GM21423 (cell line): ENCODE results near the gene FOXL1.
"Not testable (repeated sequence)": the region's sequence is repeated elsewhere in the genome, so short reads cannot be mapped to it uniquely, and the experiment has no call there.

ENCODE experiments used
- ATAC-seq: cut with Tn5 transposase; IDR thresholded peaks from one replicate; pipeline ENCODE4 v1.9.1; 2021; ENCODE audit warnings: mild to moderate bottlenecking, moderate library complexity; ENCODE audit not compliant: unreplicated experiment

Gene FOXL1

GRCh38 chr16:86579268-86580062 is 1.1 kb downstream of the FOXL1 start:
- no peak for ATAC-seq

- ATAC-seq = no peak
Measured at GRCh38 chr16:86580063-86580790, 1.9 kb downstream of the FOXL1 start.

GRCh38 chr16:86580791-86581170 is 2.4 kb downstream of the FOXL1 start:
- no peak for ATAC-seq

- ATAC-seq = no peak
Measured at GRCh38 chr16:86581458-86581857, 3.1 kb downstream of the FOXL1 start.

GRCh38 chr16:86584071-86584685 is 5.8 kb downstream of the FOXL1 start:
- ATAC-seq = no peak

GRCh38 chr16:86584726-86585721 is 6.7 kb downstream of the FOXL1 start:
- ATAC-seq = no peak

GRCh38 chr16:86585821-86586611 is 7.7 kb downstream of the FOXL1 start:
- ATAC-seq = no peak

- ATAC-seq = no peak
Measured at GRCh38 chr16:86587487-86587886, 9.1 kb downstream of the FOXL1 start.

- not testable (repeated sequence) for ATAC-seq
Measured at GRCh38 chr16:86587955-86588354, 9.6 kb downstream of the FOXL1 start.

- ATAC-seq = no peak
Measured at GRCh38 chr16:86590501-86591144, 12.3 kb downstream of the FOXL1 start.

- no peak for ATAC-seq
Measured at GRCh38 chr16:86591270-86591669, 12.9 kb downstream of the FOXL1 start.

- no peak for ATAC-seq
Measured at GRCh38 chr16:86593913-86594620, 15.7 kb downstream of the FOXL1 start.

GRCh38 chr16:86594721-86595120 is 16.4 kb downstream of the FOXL1 start:
- ATAC-seq = no peak

GRCh38 chr16:86595983-86596605 is 17.7 kb downstream of the FOXL1 start:
- ATAC-seq = no peak

GRCh38 chr16:86597126-86597879 is 19.0 kb downstream of the FOXL1 start:
- ATAC-seq = no peak

GRCh38 chr16:86597880-86598606 is 19.7 kb downstream of the FOXL1 start:
- no peak for ATAC-seq
